Common myeloid progenitor, CD34-positive (primary cell): Measurements from ENCODE around the gene SHFL. TPM values are rescaled to one million over a fixed set of nuclear protein-coding genes. Genes with fewer than 3 reads are reported as not detected.
A peak's percentile ranks its signal among the peaks of the same experiment; 100 is the strongest.

Experiments used
- CTCF ChIA-PET: fragments of 350-600 bp; sonication (Branson Sonifier 250); formaldehyde crosslinking; loops from one replicate; lab custom pipeline; 2021; ENCODE audit warnings: antibody characterized with exemption; lab: Charles Lee
- POLR2A ChIA-PET: fragments of 350-600 bp; sonication (Branson Sonifier 250); formaldehyde crosslinking; loops from one replicate; lab custom pipeline; 2021; ENCODE audit warnings: antibody characterized with exemption; lab: Charles Lee
- DNase-seq, 3 donors: peaks; one replicate each; pipeline versions ENCODE4 v3.0.0 to v3.0.0-alpha.2; 2013
- H3K27ac ChIP-seq, 2 experiments: 1 replicate in 1 of 2; 2 replicates in 1 of 2; pipeline ENCODE4 v1.7.0; 2013; ENCODE audit warnings: inconsistent platforms in 2 of 2, low read length in 2 of 2, mild to moderate bottlenecking in 2 of 2, low read depth in 1 of 2, moderate library complexity in 1 of 2; ENCODE audit not compliant: severe bottlenecking in 2 of 2, insufficient read depth in 1 of 2, poor library complexity in 1 of 2
- H3K27me3 ChIP-seq, 5 experiments: replicated peaks in 2 of 5; 1 replicate in 3 of 5; 2 replicates in 2 of 5; pipeline versions ENCODE4 v1.6.1 to v1.7.0; 2013; ENCODE audit warnings: low read length in 4 of 5, mild to moderate bottlenecking in 2 of 5, moderate library complexity in 2 of 5, inconsistent platforms in 1 of 5; ENCODE audit not compliant: insufficient read depth in 5 of 5, control insufficient read depth in 4 of 5
- H3K36me3 ChIP-seq, 4 experiments: 1 replicate in 2 of 4; 2 replicates in 2 of 4; pipeline versions ENCODE4 v1.6.1 to v1.7.0; 2013; ENCODE audit warnings: low read length in 3 of 4, control low read depth in 1 of 4, mild to moderate bottlenecking in 1 of 4; ENCODE audit not compliant: control insufficient read depth in 4 of 4, insufficient read depth in 4 of 4
- H3K4me1 ChIP-seq, 4 experiments: 1 replicate in 3 of 4; 2 replicates in 1 of 4; pipeline versions ENCODE4 v1.6.1 to v1.7.1; 2013; ENCODE audit warnings: low read length in 3 of 4, mild to moderate bottlenecking in 3 of 4, control low read depth in 1 of 4, inconsistent platforms in 1 of 4, moderate library complexity in 1 of 4; ENCODE audit not compliant: control insufficient read depth in 4 of 4, insufficient read depth in 4 of 4; ENCODE audit errors: control extremely low read depth in 1 of 4
- H3K4me3 ChIP-seq, 7 experiments: 1 replicate in 4 of 7; 2 replicates in 3 of 7; pipeline versions ENCODE4 v1.5.1 to v1.7.0; 2013; ENCODE audit warnings: mild to moderate bottlenecking in 7 of 7, low read length in 6 of 7, moderate library complexity in 6 of 7, inconsistent platforms in 2 of 7, low read depth in 2 of 7, control low read depth in 1 of 7; ENCODE audit not compliant: insufficient read depth in 4 of 7, control insufficient read depth in 1 of 7; ENCODE audit errors: extremely low read depth in 1 of 7
- H3K9me3 ChIP-seq, 5 experiments: 1 replicate in 4 of 5; 2 replicates in 1 of 5; pipeline versions ENCODE4 v1.6.1 to v1.7.1; 2013; ENCODE audit warnings: low read length in 4 of 5, mild to moderate bottlenecking in 2 of 5, inconsistent platforms in 1 of 5, low read depth in 1 of 5, moderate library complexity in 1 of 5; ENCODE audit not compliant: control insufficient read depth in 4 of 5, insufficient read depth in 2 of 5; ENCODE audit errors: control extremely low read depth in 1 of 5
- WGBS: methylation state at CpG from one replicate; pipeline ENCODE4 v1.1.5; 2013; ENCODE audit not compliant: insufficient coverage; 5-methylcytosine and 5-hydroxymethylcytosine counted together
- polyA plus RNA-seq: library from polyadenylated mRNA; unstranded; fragments of 120-200 nt; gene quantifications from one replicate; pipeline ENCODE4 v1.2.1, GENCODE V29; 2013

The SHFL gene
- polyA plus RNA-seq: 45.3 TPM

DNA sequence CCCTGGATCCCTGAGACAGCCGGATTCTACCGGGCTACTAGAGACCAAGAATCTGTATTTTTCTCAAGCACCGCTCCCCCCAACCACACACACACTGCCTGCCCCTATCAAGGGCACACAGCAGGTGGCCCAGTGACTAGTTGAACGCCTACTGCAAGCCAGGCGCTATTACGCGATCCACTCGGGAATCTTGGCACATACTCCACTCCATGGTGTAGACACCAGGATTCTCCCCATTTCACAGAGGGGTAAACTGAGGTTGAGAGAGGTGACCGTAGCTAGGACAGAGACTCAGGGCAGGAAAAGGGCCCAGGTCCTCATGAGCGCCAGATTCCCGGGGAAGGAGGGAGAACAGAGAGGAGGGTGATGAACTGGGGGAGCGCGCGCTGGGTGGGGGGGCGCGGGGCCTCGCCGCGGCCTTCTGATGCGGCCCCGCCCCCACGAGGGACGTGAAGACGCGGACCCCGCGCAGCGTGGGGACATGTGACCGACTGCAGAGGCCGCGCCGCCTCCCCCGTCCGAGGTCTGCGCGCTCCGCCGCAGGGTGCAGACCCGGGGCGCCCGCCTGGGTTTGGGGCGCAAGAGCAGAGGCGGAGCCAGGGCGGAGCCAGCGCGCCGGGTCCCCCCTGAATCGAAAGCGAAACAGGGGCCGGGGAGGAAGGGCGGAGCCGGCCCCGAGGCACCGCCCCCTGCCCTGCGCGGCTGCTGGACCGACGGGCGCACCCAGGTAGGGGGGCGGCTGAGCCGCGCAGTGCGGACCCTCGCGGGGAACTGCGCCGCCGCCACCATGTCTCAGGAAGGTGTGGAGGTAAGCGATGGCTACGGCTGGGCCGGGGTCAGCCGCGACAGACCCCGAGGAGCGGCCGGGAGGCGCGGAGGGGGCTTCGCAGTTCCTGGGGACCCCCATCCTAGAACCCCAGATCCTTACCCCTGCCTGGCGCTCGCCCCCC, at the start of gene SHFL:
Gene SHFL, plus strand, starts transcription at position 677 of the 950 bp plus-strand sequence. Its CDS starts 111 bp downstream, at position 788.
- Histone ChIP-seq H3K36me3 (peaks cover 2 to 18% (median 14%) of the 10 kb centered on the region in 4 experiments), H3K27me3 (peaks cover 0 to 2% (median 0%) of the 10 kb centered on the region in 5 experiments), H3K27ac (peak within 1 kb of the TSS in 1 of 2 experiments; percentile 64), H3K4me3 (peak within 1 kb of the TSS; percentile 78 to 92 (median 87)), H3K4me1 (peaks cover 0 to 17% (median 7%) of the 10 kb centered on the region in 4 experiments), H3K9me3 (peaks cover 0 to 3% (median 0%) of the 10 kb centered on the region in 5 experiments)
- WGBS: 7% methylated on average over 52 of the region's 81 CpGs
- ChIA-PET CTCF (no interaction called here), POLR2A (no interaction called here)
- DNase-seq: peak; percentile 81 to 90 (median 90)

DNA sequence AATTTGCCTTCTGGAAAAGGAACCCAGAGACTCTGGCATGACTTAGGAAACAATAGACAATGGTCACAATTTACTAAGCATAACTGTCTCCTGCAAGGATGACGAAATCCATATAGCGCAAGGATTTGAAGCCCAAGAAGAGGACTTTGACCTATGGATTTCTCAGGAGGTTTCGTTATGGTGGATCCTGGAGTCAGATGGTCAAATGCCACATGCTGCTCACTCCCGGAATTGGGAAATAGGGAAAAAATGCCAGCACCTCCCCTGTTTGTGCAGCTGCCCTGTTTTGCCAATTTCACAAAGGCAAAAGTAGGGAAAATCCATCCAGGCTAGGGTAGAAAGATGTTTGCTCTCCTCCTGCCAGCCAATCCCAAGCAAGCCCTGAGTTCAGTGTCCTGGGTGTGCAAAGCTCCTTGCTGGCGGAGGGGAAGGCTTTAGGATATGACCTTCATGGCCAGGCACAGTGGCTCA, 49.5 kb upstream of the SHFL start:
- Histone ChIP-seq H3K27me3 (peaks cover 0 to 23% (median 3%) of the 10 kb centered on the region in 5 experiments), H3K9me3 (peaks cover 0 to 22% (median 7%) of the 10 kb centered on the region in 5 experiments), H3K36me3 (no peaks in the 10 kb centered on the region), H3K27ac (no peak overlapping the region), H3K4me1 (no peaks in the 10 kb centered on the region), H3K4me3 (no peak overlapping the region)
- WGBS: 90% methylated on average over 4 of the region's 5 CpGs
- ChIA-PET CTCF (no interaction called here), POLR2A (no interaction called here)
- DNase-seq: no peak

GRCh38 chr19:10037367-10037766, 48.8 kb upstream of the SHFL start:
- WGBS: 68% methylated on average over 4 of the region's 4 CpGs
- Histone ChIP-seq H3K9me3 (peaks cover 0 to 29% (median 13%) of the 10 kb centered on the region in 5 experiments), H3K36me3 (no peaks in the 10 kb centered on the region), H3K27ac (no peak overlapping the region), H3K27me3 (peaks cover 0 to 18% (median 3%) of the 10 kb centered on the region in 5 experiments), H3K4me1 (no peaks in the 10 kb centered on the region), H3K4me3 (no peak overlapping the region)
- DNase-seq: no peak
- POLR2A ChIA-PET: no interaction called here
- CTCF ChIA-PET: no interaction called here

GRCh38 chr19:10037809-10038208, 48.3 kb upstream of the SHFL start:
- peaks cover 0 to 34% (median 17%) of the 10 kb centered on the region in 5 experiments for H3K9me3 ChIP-seq
- H3K4me1 ChIP-seq: no peaks in the 10 kb centered on the region
- no peaks in the 10 kb centered on the region for H3K36me3 ChIP-seq
- POLR2A ChIA-PET: no interaction called here
- H3K27ac ChIP-seq: no peak overlapping the region
- no peak overlapping the region for H3K4me3 ChIP-seq
- peak in 2 of 3 donors; percentile 7 to 15 for DNase-seq
- CTCF ChIA-PET: interaction anchor here (0.9 kb wide), 1 partner anchor 9 kb away, joined by 3 read pairs; no protein-coding TSS in a partner anchor
- 77% methylated on average over 5 of the region's 5 CpGs for WGBS
- peaks cover 0 to 14% (median 3%) of the 10 kb centered on the region in 5 experiments for H3K27me3 ChIP-seq

DNA sequence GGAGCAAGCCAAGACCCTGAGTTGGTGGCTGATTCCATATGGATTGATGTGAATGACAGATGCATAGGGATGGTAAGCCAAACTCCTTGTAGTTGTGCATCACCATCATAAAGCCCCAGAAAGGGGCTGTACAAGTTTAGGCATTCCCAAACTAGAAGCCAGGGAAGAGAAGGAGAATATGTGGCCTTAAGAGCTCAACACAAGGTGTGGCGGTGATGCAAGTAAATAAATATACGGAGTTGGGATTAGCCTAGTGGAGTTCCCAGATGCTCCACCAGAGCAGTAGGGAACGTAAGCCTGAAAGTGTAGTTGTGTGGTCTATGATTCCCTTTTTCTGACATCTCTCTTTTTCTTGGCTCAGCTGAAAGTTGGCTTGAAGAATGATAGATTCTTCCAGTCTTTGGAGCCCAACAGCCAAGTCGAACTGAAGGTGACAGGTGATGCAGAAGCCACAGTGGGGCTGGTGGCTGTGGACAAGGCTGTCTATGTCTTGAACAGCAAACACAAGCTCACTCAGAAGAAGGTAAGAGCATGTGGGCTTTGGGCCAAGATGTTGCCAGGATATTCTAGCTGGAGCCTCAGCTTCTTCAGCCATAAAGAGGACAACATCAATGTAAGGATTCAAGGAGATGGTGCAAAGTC, 42.7 kb upstream of the SHFL start:
- Histone ChIP-seq H3K27ac (no peak overlapping the region), H3K36me3 (no peaks in the 10 kb centered on the region), H3K9me3 (peaks cover 0 to 76% (median 39%) of the 10 kb centered on the region in 5 experiments), H3K27me3 (no peaks in the 10 kb centered on the region), H3K4me1 (no peaks in the 10 kb centered on the region), H3K4me3 (peak overlapping the region in 1 of 7 experiments; percentile 10)
- ChIA-PET CTCF (interaction anchor here (1.1 kb wide), 1 partner anchor 16 kb away, joined by 3 read pairs; no protein-coding TSS in a partner anchor), POLR2A (no interaction called here)
- peak; percentile 38 to 64 (median 59) for DNase-seq
- 82% methylated on average over 4 of the region's 4 CpGs for WGBS

GRCh38 chr19:10044390-10044789, 41.7 kb upstream of the SHFL start:
- Histone ChIP-seq H3K27me3 (no peaks in the 10 kb centered on the region), H3K9me3 (peaks cover 0 to 71% (median 39%) of the 10 kb centered on the region in 5 experiments), H3K27ac (no peak overlapping the region), H3K4me1 (no peaks in the 10 kb centered on the region), H3K36me3 (no peaks in the 10 kb centered on the region), H3K4me3 (peak overlapping the region in 1 of 7 experiments; percentile 11)
- POLR2A ChIA-PET: no interaction called here
- no peak for DNase-seq
- 100% methylated on average over 1 of the region's 1 CpG for WGBS
- CTCF ChIA-PET: interaction anchor here (1.1 kb wide), 1 partner anchor 17 kb away, joined by 3 read pairs; no protein-coding TSS in a partner anchor
